Purkinje cell (primary cell): Measurements from ENCODE around the gene MGAT4C. TPM values are rescaled to one million over a fixed set of nuclear protein-coding genes. Genes with fewer than 3 reads are reported as not detected.

Experiments used
- polyA plus RNA-seq: library from polyadenylated mRNA; unstranded; fragments of >200 nt; fragmentation: Nextera tagmentation; gene quantifications from 2 replicates; pipeline ENCODE4 v1.2.1, GENCODE V29; 2014

The MGAT4C gene
- polyA plus RNA-seq: 10.2 and 11.8 TPM in 2 replicates

GRCh38 chr12:86256163-86256562 lies at the start of gene MGAT4C:
Gene MGAT4C (minus strand): TSS chr12:86256391.

